OCI-LY3 (cell line): ENCODE results near the gene CSH1.

Experiments
- EZH2phosphoT487 ChIP-seq: fragments of 200-600 bp; shearing (Covaris generic); IDR thresholded peaks from 2 replicates; pipeline ENCODE4 v1.6.1; 2018; ENCODE audit warnings: antibody characterized with exemption, mixed run types, low read depth
- TF ChIP-seq, protein P1 (sequence below): fragments of 200-600, 300-600 bp; sonication (generic); IDR thresholded peaks from 2 replicates; pipeline ENCODE4 v1.5.1; 2014; ENCODE audit warnings: antibody characterized with exemption, low read length, low read depth

DNA sequence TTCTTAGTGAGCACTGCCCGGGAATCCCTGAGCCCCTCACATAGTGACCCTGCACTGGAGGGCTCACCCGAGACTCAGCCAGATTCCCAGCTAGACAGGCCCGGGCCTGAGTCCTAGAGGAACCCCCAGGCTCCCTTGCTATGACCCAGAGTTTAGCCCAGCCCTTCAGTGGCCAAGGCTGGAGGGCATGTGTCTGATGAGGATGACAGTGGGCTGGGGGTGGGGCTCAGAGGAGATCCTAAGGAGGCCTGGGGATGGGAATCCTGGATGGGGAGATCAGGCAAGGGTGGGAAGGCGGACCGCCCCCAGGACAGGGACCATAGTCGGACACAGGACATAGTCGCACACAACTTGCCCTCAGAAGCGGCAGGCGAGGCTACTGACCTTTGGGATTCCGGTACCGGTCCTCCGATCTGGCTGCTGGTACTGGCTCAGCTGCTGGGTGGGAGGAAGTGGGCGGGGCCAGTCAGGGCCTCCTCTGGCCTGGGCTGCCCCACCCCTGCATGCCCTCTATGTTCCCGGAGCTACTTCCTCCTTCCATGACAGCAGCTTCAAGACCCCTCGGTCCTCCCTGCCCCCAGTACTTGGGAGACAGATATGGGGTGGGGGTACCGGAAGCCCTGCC, 34.7 kb upstream of the CSH1 start:
- TF ChIP-seq, protein P1, sequence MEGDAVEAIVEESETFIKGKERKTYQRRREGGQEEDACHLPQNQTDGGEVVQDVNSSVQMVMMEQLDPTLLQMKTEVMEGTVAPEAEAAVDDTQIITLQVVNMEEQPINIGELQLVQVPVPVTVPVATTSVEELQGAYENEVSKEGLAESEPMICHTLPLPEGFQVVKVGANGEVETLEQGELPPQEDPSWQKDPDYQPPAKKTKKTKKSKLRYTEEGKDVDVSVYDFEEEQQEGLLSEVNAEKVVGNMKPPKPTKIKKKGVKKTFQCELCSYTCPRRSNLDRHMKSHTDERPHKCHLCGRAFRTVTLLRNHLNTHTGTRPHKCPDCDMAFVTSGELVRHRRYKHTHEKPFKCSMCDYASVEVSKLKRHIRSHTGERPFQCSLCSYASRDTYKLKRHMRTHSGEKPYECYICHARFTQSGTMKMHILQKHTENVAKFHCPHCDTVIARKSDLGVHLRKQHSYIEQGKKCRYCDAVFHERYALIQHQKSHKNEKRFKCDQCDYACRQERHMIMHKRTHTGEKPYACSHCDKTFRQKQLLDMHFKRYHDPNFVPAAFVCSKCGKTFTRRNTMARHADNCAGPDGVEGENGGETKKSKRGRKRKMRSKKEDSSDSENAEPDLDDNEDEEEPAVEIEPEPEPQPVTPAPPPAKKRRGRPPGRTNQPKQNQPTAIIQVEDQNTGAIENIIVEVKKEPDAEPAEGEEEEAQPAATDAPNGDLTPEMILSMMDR = no peak
- TF ChIP-seq EZH2phosphoT487 = no peak
